GM12864 (cell line): Measurements from ENCODE around the gene URB1.

ENCODE experiments used
- DNase-seq: peaks from one replicate; pipeline ENCODE4 v3.0.0-alpha.2; 2011; ENCODE audit warnings: low read depth
- H3K4me3 ChIP-seq: 2 replicates; pipeline ENCODE4 v1.5.1; 2011; ENCODE audit warnings: mild to moderate bottlenecking, low read depth, low read length, control low read depth
- TF ChIP-seq, protein P1 (sequence below): IDR thresholded peaks from 2 replicates; pipeline ENCODE4 v1.5.1; 2011; ENCODE audit warnings: low read depth, mild to moderate bottlenecking, moderate library complexity, low read length, control low read depth, inconsistent platforms; ENCODE audit errors: missing control alignments

The URB1 gene

DNA sequence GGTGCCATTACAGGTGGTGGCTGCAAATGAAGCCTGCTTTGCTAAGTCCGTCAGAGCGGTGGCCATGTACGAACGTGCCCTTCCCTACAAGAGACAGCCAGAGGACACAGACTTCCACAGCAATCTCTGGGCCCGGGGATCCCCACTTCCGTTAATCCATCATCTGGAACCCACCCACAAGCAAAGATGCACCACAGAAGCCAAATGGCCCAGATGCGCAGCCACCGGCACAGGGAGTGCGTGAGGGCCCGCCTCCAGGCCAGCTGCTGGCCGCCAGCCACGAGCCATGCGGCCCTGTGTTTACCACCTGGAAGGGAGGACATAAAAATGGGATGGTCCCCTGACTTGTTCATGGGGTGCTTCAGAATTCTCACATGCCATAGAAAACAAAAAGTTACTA is 72.1 kb downstream of the URB1 start:
- no peak overlapping the region for H3K4me3 ChIP-seq
- TF ChIP-seq, protein P1, sequence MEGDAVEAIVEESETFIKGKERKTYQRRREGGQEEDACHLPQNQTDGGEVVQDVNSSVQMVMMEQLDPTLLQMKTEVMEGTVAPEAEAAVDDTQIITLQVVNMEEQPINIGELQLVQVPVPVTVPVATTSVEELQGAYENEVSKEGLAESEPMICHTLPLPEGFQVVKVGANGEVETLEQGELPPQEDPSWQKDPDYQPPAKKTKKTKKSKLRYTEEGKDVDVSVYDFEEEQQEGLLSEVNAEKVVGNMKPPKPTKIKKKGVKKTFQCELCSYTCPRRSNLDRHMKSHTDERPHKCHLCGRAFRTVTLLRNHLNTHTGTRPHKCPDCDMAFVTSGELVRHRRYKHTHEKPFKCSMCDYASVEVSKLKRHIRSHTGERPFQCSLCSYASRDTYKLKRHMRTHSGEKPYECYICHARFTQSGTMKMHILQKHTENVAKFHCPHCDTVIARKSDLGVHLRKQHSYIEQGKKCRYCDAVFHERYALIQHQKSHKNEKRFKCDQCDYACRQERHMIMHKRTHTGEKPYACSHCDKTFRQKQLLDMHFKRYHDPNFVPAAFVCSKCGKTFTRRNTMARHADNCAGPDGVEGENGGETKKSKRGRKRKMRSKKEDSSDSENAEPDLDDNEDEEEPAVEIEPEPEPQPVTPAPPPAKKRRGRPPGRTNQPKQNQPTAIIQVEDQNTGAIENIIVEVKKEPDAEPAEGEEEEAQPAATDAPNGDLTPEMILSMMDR = no peak
- DNase-seq = no peak

GRCh38 chr21:32320059-32320458 is 72.8 kb downstream of the URB1 start:
- TF ChIP-seq, protein P1 = no peak
- no peak for DNase-seq
- no peak overlapping the region for H3K4me3 ChIP-seq

DNA sequence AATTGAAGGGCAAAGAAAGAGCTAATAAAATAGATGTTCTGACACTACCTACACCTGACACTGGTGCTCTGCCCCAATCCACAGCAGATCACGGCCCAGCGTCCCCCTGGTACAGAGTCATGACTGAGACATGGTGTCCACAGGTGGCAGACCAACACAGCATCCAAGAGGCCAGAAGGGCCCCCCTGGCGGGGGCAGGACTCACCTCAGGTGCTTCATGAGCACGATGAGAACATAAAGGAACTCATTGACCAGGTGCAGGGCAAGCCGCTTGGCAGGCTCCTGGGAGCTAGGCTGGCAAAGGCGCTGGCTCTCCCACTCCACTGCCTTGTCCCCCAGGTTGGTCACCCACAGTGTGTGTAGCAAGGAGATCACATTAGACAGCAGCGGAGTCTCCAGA is 73.8 kb downstream of the URB1 start:
- TF ChIP-seq, protein P1 = no peak
- no peak overlapping the region for H3K4me3 ChIP-seq
- DNase-seq = no peak

DNA sequence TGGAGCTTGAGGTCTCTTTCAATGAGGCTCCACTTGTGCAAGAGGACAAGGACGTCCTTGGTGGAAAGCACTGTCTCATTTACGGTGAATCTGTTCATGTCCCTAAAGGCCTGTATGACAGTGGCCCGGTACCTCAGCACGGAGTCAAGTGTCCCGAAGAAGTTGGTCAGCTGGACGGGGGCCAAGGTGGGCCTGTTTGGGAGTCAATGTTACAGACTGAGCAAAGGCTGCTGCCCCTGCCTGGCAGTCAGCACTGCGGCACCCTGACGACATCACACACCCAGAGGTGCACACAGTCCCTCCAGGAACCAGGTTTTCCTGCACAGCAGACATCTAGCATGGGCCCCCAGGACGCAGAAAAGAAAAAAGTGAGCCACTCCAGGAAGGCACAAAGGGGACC is 75.1 kb downstream of the URB1 start:
- TF ChIP-seq, protein P1 = no peak
- no peak overlapping the region for H3K4me3 ChIP-seq
- no peak for DNase-seq

DNA sequence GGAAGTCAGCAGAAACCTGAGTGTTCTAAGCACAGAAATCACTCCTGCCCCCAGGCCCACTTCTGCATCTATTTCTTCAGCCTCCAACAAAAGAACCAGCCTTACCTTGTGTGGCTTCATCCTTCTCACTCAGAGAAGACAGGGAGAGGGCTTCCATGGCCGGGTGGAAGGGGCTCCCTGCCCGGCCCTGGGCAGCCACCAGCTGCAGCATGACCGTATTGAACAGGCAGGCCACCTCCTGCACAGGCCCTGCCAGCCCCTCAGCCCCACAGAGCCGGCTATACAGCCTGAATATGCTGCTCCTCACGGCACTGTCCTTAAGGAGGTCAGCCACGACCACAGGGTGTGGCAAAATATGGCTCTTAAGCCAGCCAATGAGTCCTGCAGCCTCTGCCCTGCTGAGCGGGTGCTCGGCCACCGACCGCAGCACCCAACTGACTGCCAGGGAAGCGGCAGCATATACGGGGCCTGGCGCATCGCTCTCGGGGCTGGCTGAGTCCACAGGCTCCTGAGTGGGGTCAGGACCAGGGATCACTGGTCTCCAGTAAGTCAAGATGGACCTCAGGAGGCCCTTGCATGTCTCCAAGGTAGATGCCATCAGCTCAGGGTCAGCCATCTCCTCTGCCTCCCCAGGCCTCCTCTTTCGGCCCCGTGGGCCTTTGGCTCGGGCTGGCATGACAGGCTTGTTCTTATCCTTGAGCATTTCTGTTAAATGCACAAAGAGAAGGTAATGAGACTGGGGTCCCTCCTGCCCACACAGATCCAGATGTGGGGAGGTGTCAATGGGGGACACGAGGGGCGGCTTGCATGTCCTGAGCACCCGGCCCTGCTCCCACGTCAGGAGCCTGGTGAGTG is 76.2 kb downstream of the URB1 start:
- TF ChIP-seq, protein P1 = no peak
- no peak overlapping the region for H3K4me3 ChIP-seq
- no peak for DNase-seq

DNA sequence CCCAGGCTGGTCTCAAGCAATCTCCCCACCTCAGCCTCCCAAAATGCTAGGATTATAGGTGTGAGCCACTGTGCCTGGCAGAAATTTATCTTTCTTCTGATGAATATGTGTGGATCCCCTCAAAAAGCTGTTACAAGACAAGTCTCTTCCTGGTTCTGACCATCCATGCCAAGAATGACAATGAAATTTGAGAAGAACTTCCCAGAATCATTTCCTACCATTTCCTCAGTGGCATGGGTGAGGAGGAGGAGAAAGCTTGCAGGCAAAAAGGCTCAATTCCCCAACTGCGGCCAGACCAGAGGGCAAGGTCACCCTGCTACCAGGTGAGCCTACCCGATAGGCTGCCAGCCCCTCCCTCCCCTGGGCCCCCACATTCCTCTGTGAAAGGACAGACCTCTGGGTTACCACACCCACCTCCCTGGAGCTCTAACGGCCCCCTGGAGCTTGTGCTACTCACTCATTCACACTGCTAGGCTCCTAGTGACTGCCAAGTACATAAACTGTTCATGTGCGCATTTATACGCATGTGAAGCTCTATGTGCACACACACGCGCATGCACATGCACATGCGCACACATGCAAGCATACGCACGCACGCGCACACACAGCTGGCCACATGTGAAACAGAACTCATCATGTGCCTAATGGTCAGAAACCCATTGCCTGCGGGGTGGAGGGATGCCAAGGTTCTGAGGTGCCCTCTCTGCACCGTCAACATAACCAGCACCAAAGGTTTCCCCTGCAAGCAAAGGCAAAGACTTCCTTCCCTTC is 77.1 kb downstream of the URB1 start:
- no peak for DNase-seq
- no peak overlapping the region for H3K4me3 ChIP-seq
- TF ChIP-seq, protein P1 = no peak
